ENCODE data around the gene SLIT3.
"Not testable (repeated sequence)": the region's sequence is repeated elsewhere in the genome, so short reads cannot be mapped to it uniquely, and the experiment has no call there.

- not testable (repeated sequence) for TF ChIP-seq EZH2 (IDR thresholded peaks at IDR 0.05; ENCODE audit: low read depth, unreplicated experiment); REST (IDR thresholded peaks at IDR 0.05; ENCODE audit: unreplicated experiment); CTCF (conservative IDR thresholded peaks at IDR 0.05; ENCODE audit: low read depth in 2 of 2); POLR2AphosphoS5 (IDR thresholded peaks at IDR 0.05; ENCODE audit: low read depth); EZH2phosphoT487 (IDR thresholded peaks at IDR 0.05; ENCODE audit: unreplicated experiment); STAT1 (IDR thresholded peaks at IDR 0.05; ENCODE audit: unreplicated experiment); ZNF331 (CRISPR knock-in tag; IDR thresholded peaks at IDR 0.05; ENCODE audit: low read depth)
Observed at GRCh38 chr5:169211761-169212160, 89.2 kb downstream of the SLIT3 start.

All from GM23338 (cell line).